SK-N-SH (cell line): ENCODE measurements around the gene RCOR3. TPM values are rescaled to one million over a fixed set of nuclear protein-coding genes. Genes with fewer than 3 reads are reported as not detected.

Experiments
- CTCF ChIA-PET: fragments of 300-600, 350-600 bp; formaldehyde crosslinking; extraction: SDS; loops from one replicate; lab custom pipeline; 2021; lab: Yijun Ruan, JAX
- POLR2A ChIA-PET: fragments of 350-600 bp; sonication (Branson Sonifier 250); formaldehyde crosslinking; extraction: SDS; loops from one replicate; lab custom pipeline; 2020; ENCODE audit warnings: antibody characterized with exemption, inconsistent platforms; lab: Yijun Ruan, JAX
- DNase-seq: peaks from one replicate; pipeline ENCODE4 v3.0.0; 2012
- H2AFZ ChIP-seq: fragments of 200-600 bp; sonication (generic); 2 replicates; pipeline ENCODE4 v1.8.1; 2016; ENCODE audit warnings: antibody characterized with exemption, mild to moderate bottlenecking, low read depth
- H3F3A ChIP-seq: fragments of 200-600 bp; sonication (generic); replicated peaks from 2 replicates; pipeline ENCODE3; 2016; ENCODE audit warnings: antibody characterized with exemption, mild to moderate bottlenecking; ENCODE audit not compliant: insufficient read depth
- H3K27ac ChIP-seq, 2 experiments: fragments of 200-500 bp in 1 of 2; fragments of 200-600 bp in 1 of 2; sonication (Bioruptor generic) in 1 of 2; sonication (generic), shearing (Covaris generic) in 1 of 2; 2 replicates each; pipeline versions ENCODE4 v1.5.1 to v1.6.1; 2014 to 2016; ENCODE audit warnings: low read depth in 2 of 2, inconsistent platforms in 1 of 2, low read length in 1 of 2, mild to moderate bottlenecking in 1 of 2, mixed read lengths in 1 of 2
- H3K27me3 ChIP-seq: fragments of 200-600 bp; sonication (generic), shearing (Covaris generic); 2 replicates; pipeline ENCODE4 v1.6.1; 2016; ENCODE audit warnings: mixed run types; ENCODE audit not compliant: insufficient read depth
- H3K36me3 ChIP-seq, 2 experiments: fragments of 200-500 bp in 1 of 2; fragments of 200-600 bp in 1 of 2; sonication (Bioruptor generic) in 1 of 2; sonication (generic) in 1 of 2; replicated peaks in 1 of 2; 2 replicates each; pipeline versions ENCODE3 to v1.5.1; 2014 to 2016; ENCODE audit warnings: low read length in 1 of 2, mild to moderate bottlenecking in 1 of 2; ENCODE audit not compliant: insufficient read depth in 2 of 2, control insufficient read depth in 1 of 2
- H3K4me1 ChIP-seq, 2 experiments: fragments of 200-500 bp in 1 of 2; fragments of 200-600 bp in 1 of 2; sonication (Bioruptor generic) in 1 of 2; sonication (generic), shearing (Covaris generic) in 1 of 2; 2 replicates each; pipeline versions ENCODE4 v1.5.1 to v1.6.1; 2014 to 2016; ENCODE audit warnings: low read depth in 1 of 2, low read length in 1 of 2, mixed run types in 1 of 2; ENCODE audit not compliant: insufficient read depth in 2 of 2, control insufficient read depth in 1 of 2
- H3K4me2 ChIP-seq: fragments of 200-600 bp; sonication (generic), shearing (Covaris generic); 2 replicates; pipeline ENCODE4 v1.6.1; 2017; ENCODE audit warnings: mixed run types
- H3K4me3 ChIP-seq, 2 experiments: fragments of 200-500 bp in 1 of 2; fragments of 200-600 bp in 1 of 2; sonication (Bioruptor generic) in 1 of 2; sonication (generic), shearing (Covaris generic) in 1 of 2; 2 replicates each; pipeline versions ENCODE4 v1.5.1 to v1.8.1; 2014 to 2016; ENCODE audit warnings: low read depth in 2 of 2, inconsistent platforms in 1 of 2, low read length in 1 of 2, mild to moderate bottlenecking in 1 of 2, mixed read lengths in 1 of 2, moderate library complexity in 1 of 2
- H3K79me2 ChIP-seq: fragments of 200-600 bp; sonication (generic); 2 replicates; pipeline ENCODE4 v1.8.1; 2017; ENCODE audit warnings: mild to moderate bottlenecking; ENCODE audit not compliant: insufficient read depth
- H3K9ac ChIP-seq: fragments of 200-600 bp; sonication (generic); 2 replicates; pipeline ENCODE4 v1.6.1; 2017; ENCODE audit warnings: mixed run types
- H3K9me2 ChIP-seq: fragments of 200-600 bp; sonication (generic); 2 replicates; pipeline ENCODE4 v1.6.1; 2017; ENCODE audit warnings: mixed run types
- H3K9me3 ChIP-seq: fragments of 200-600 bp; sonication (generic); 2 replicates; pipeline ENCODE4 v1.6.1; 2017; ENCODE audit warnings: mixed run types, mild to moderate bottlenecking, moderate library complexity
- H4K20me1 ChIP-seq: fragments of 200-600 bp; sonication (generic); 2 replicates; pipeline ENCODE4 v1.6.1; 2017; ENCODE audit warnings: mild to moderate bottlenecking, mixed run types; ENCODE audit not compliant: insufficient read depth
- CHD2 ChIP-seq: fragments of 150-350 bp; IDR thresholded peaks from 2 replicates; pipeline ENCODE4 v1.6.1; 2018; ENCODE audit warnings: low read length; ENCODE audit not compliant: partially characterized antibody
- EZH2phosphoT487 ChIP-seq: fragments of 200-600 bp; sonication (generic); IDR thresholded peaks from 2 replicates; pipeline ENCODE4 v1.6.1; 2017; ENCODE audit warnings: low read depth, mixed run types, mild to moderate bottlenecking, antibody characterized with exemption, moderate library complexity, borderline replicate concordance
- FOSL2 ChIP-seq: IDR thresholded peaks from 2 replicates; pipeline ENCODE4 v1.4.0; 2012; ENCODE audit warnings: low read depth, mild to moderate bottlenecking, moderate library complexity, borderline replicate concordance
- GABPA ChIP-seq: IDR thresholded peaks from 2 replicates; pipeline ENCODE4 v1.4.0; 2012; ENCODE audit warnings: low read depth, mild to moderate bottlenecking
- GATA2 ChIP-seq: sonication (generic); formaldehyde crosslinking; IDR thresholded peaks from 2 replicates; pipeline ENCODE4 v1.5.0; 2020; ENCODE audit warnings: mild to moderate bottlenecking, missing genetic modification reagents
- JUND ChIP-seq: IDR thresholded peaks from 2 replicates; pipeline ENCODE4 v1.4.0; 2012
- MAX ChIP-seq: IDR thresholded peaks from 2 replicates; pipeline ENCODE4 v1.4.0; 2012; ENCODE audit warnings: low read depth
- MXI1 ChIP-seq: IDR thresholded peaks from 2 replicates; pipeline ENCODE4 v1.6.1; 2012; ENCODE audit warnings: mild to moderate bottlenecking, low read depth, low read length, improper control_type of control experiment
- NFIC ChIP-seq: IDR thresholded peaks from 2 replicates; pipeline ENCODE4 v1.4.0; 2012; ENCODE audit warnings: borderline replicate concordance
- NRF1 ChIP-seq: IDR thresholded peaks from 2 replicates; pipeline ENCODE4 v1.6.1; 2012; ENCODE audit warnings: low read depth, mild to moderate bottlenecking, low read length
- POLR2AphosphoS5 ChIP-seq: IDR thresholded peaks from 2 replicates; pipeline ENCODE4 v1.6.1; 2012; ENCODE audit warnings: low read depth, low read length
- RCOR1 ChIP-seq: fragments of 150-350 bp; IDR thresholded peaks from 2 replicates; pipeline ENCODE4 v1.6.1; 2017; ENCODE audit warnings: antibody characterized with exemption, low read length
- RXRA ChIP-seq: IDR thresholded peaks from 2 replicates; pipeline ENCODE4 v1.4.0; 2012; ENCODE audit warnings: low read depth, mild to moderate bottlenecking, borderline replicate concordance
- SIN3A ChIP-seq: IDR thresholded peaks from 2 replicates; pipeline ENCODE4 v1.6.1; 2012; ENCODE audit warnings: low read depth, mild to moderate bottlenecking, low read length, moderate library complexity, borderline replicate concordance
- SMC3 ChIP-seq: IDR thresholded peaks from 2 replicates; pipeline ENCODE4 v1.6.1; 2012; ENCODE audit warnings: low read depth, low read length, improper control_type of control experiment
- TAF1 ChIP-seq: IDR thresholded peaks from 2 replicates; pipeline ENCODE4 v1.6.1; 2012; ENCODE audit warnings: low read depth, mild to moderate bottlenecking, low read length, moderate library complexity, borderline replicate concordance
- TEAD4 ChIP-seq: IDR thresholded peaks from 2 replicates; pipeline ENCODE4 v1.4.0; 2012; ENCODE audit warnings: mild to moderate bottlenecking, borderline replicate concordance; ENCODE audit not compliant: insufficient read depth
- WGBS: methylation state at CpG from one replicate; pipeline ENCODE4 v1.1.6; 2017; ENCODE audit warnings: low lambda C conversion rate; 5-methylcytosine and 5-hydroxymethylcytosine counted together
- polyA plus RNA-seq, 3 experiments: library from polyadenylated mRNA; depleted of rRNA; stranded (reverse); fragments of >200 nt; gene quantifications; 2 replicates each; pipeline ENCODE4 v1.2.3, GENCODE V29; 2012
- TF ChIP-seq, protein P1 (sequence below): fragments of 150-350 bp; IDR thresholded peaks from 2 replicates; pipeline ENCODE4 v1.6.1; 2017; ENCODE audit warnings: antibody characterized with exemption, low read length, low read depth, borderline replicate concordance
- TF ChIP-seq, protein P2 (sequence below): IDR thresholded peaks from 2 replicates; pipeline ENCODE4 v1.4.0; 2012; ENCODE audit warnings: low read depth, borderline replicate concordance

Gene RCOR3
- polyA plus RNA-seq, 1 of the 3 experiments (the other 2 are of a cell fraction) = 18.7 TPM

DNA sequence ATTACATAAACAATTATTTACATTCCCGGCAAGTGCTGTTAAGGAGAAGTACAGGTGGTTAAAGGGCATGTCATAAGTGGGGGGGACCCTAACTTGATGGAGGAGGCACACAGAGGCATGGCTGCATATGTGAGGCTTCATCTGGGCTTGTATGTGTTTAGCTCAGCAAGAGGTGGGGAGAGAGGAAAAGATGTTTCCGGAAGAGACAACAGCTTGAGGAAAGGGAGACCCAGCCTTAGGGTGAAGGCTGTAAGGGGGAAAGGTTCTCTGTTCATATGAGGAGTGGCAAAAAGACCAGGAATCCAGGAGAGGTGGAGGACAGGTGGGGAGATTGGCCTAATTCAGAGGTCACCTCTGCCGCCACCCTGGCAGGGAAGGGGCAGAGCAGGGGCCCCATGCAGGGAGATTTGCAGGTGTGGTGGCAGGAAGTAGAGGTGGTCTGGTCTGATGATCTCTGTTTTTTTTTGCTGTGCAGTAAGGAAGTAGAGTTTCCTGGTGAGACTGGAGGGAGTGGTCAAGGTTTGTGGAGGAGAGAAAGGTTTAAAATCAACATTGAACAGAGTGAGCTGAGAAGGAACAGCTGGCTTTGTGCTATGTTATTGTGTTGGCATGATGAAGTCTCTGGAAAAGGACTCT is 76.5 kb downstream of the RCOR3 start:
- POLR2A ChIA-PET = no interaction called here
- Histone ChIP-seq H3K36me3 (no peaks in the 10 kb centered on the region), H3K9me2 (no peaks in the 10 kb centered on the region), H3K4me2 (no peak overlapping the region), H3K9me3 (no peaks in the 10 kb centered on the region), H2AFZ (no peak overlapping the region), H3K27ac (no peak overlapping the region), H3K4me1 (peaks cover 0 to 27% of the 10 kb centered on the region in 2 experiments; a peak in 3 of 4 replicates), H3K9ac (no peak overlapping the region), H4K20me1 (no peaks in the 10 kb centered on the region), H3F3A (no peaks in the 10 kb centered on the region), H3K4me3 (no peak overlapping the region)
- 92% methylated on average over 3 of the region's 3 CpGs for WGBS
- DNase-seq = no peak
- CTCF ChIA-PET = interaction anchor here (1.4 to 1.7 kb wide), 2 partner anchors 11 to 12 kb away, joined by 5 to 11 read pairs; no protein-coding TSS in a partner anchor
- TF ChIP-seq MXI1 (no peak), EZH2phosphoT487 (no peak)
- TF ChIP-seq, protein P1, sequence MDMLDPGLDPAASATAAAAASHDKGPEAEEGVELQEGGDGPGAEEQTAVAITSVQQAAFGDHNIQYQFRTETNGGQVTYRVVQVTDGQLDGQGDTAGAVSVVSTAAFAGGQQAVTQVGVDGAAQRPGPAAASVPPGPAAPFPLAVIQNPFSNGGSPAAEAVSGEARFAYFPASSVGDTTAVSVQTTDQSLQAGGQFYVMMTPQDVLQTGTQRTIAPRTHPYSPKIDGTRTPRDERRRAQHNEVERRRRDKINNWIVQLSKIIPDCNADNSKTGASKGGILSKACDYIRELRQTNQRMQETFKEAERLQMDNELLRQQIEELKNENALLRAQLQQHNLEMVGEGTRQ = no peak
- TF ChIP-seq, all 33 proteins: peak for 0
- Histone ChIP-seq H3K79me2 (peaks cover 10% of the 10 kb centered on the region; the same call in 1 of the 2 replicates), H3K27me3 (no peaks in the 10 kb centered on the region)

- TF ChIP-seq TEAD4 = no peak
- TF ChIP-seq POLR2AphosphoS5 = no peak
- TF ChIP-seq RXRA = no peak
- TF ChIP-seq SMC3 = no peak
- no peak for TF ChIP-seq NRF1
- H3K79me2 ChIP-seq = peaks cover 10% of the 10 kb centered on the region; the same call in 1 of the 2 replicates
- H2AFZ ChIP-seq = no peak overlapping the region
- no peak overlapping the region for H3K4me3 ChIP-seq
- ChIA-PET CTCF (interaction anchor here (1.4 to 1.7 kb wide), 2 partner anchors 10 to 13 kb away, joined by 5 to 11 read pairs; no protein-coding TSS in a partner anchor), POLR2A (no interaction called here)
- H4K20me1 ChIP-seq = no peaks in the 10 kb centered on the region
- H3K9me2 ChIP-seq = no peaks in the 10 kb centered on the region
- DNase-seq = no peak
- H3F3A ChIP-seq = no peaks in the 10 kb centered on the region
- 100% methylated on average over 3 of the region's 3 CpGs for WGBS
- H3K9me3 ChIP-seq = no peaks in the 10 kb centered on the region
- H3K27ac ChIP-seq = no peak overlapping the region
- no peak overlapping the region for H3K4me2 ChIP-seq
- no peak overlapping the region for H3K9ac ChIP-seq
- H3K27me3 ChIP-seq = no peaks in the 10 kb centered on the region
- H3K4me1 ChIP-seq = peaks cover 0 to 23% of the 10 kb centered on the region in 2 experiments; a peak in 3 of 4 replicates
- no peaks in the 10 kb centered on the region for H3K36me3 ChIP-seq
These were observed 77.0 kb downstream of the RCOR3 start for GRCh38 chr1:211336161-211336560.

- Histone ChIP-seq H3K36me3 (no peaks in the 10 kb centered on the region), H2AFZ (no peak overlapping the region), H3K9me2 (no peaks in the 10 kb centered on the region), H3F3A (no peaks in the 10 kb centered on the region), H3K27me3 (no peaks in the 10 kb centered on the region), H3K4me1 (peaks cover 0 to 22% of the 10 kb centered on the region in 2 experiments; a peak in 2 of 4 replicates), H3K79me2 (peaks cover 10% of the 10 kb centered on the region; the same call in 1 of the 2 replicates), H3K9me3 (no peaks in the 10 kb centered on the region), H3K27ac (no peak overlapping the region), H4K20me1 (no peaks in the 10 kb centered on the region), H3K4me2 (no peak overlapping the region), H3K9ac (no peak overlapping the region), H3K4me3 (no peak overlapping the region)
- DNase-seq = no peak
- WGBS = 95% methylated on average over 14 of the region's 15 CpGs
- POLR2A ChIA-PET = no interaction called here
- CTCF ChIA-PET = interaction anchor here (1.3 to 1.9 kb wide), 3 partner anchors 10 to 133 kb away, joined by 3 to 11 read pairs (median 5); partner anchors contain the start of gene TRAF5
- TF ChIP-seq JUND = no peak
- no peak for TF ChIP-seq POLR2AphosphoS5
- TF ChIP-seq CHD2 = no peak
- TF ChIP-seq MAX = no peak
- TF ChIP-seq SIN3A = no peak
- no peak for TF ChIP-seq RCOR1
- TF ChIP-seq GABPA = no peak
- TF ChIP-seq TAF1 = no peak
- no peak for TF ChIP-seq GATA2 (CRISPR knock-in tag)
- TF ChIP-seq FOSL2 = no peak
- no peak for TF ChIP-seq EZH2phosphoT487
- no peak for TF ChIP-seq NFIC
- TF ChIP-seq, protein P2, sequence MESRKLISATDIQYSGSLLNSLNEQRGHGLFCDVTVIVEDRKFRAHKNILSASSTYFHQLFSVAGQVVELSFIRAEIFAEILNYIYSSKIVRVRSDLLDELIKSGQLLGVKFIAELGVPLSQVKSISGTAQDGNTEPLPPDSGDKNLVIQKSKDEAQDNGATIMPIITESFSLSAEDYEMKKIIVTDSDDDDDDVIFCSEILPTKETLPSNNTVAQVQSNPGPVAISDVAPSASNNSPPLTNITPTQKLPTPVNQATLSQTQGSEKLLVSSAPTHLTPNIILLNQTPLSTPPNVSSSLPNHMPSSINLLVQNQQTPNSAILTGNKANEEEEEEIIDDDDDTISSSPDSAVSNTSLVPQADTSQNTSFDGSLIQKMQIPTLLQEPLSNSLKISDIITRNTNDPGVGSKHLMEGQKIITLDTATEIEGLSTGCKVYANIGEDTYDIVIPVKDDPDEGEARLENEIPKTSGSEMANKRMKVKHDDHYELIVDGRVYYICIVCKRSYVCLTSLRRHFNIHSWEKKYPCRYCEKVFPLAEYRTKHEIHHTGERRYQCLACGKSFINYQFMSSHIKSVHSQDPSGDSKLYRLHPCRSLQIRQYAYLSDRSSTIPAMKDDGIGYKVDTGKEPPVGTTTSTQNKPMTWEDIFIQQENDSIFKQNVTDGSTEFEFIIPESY = no peak
These were observed 77.6 kb downstream of the RCOR3 start for GRCh38 chr1:211336775-211337174.
